MM.1S (cell line): ENCODE data around the gene TRIM25.
A peak's percentile ranks its signal among the peaks of the same experiment; 100 is the strongest.

Experiments used
- DNase-seq: peaks from one replicate; pipeline ENCODE4 v3.0.0-alpha.2; 2015
- H2AFZ ChIP-seq: fragments of 300-600 bp; sonication (generic); 2 replicates; pipeline ENCODE4 v1.6.0; 2016; ENCODE audit warnings: antibody characterized with exemption, low read length
- H3F3A ChIP-seq: fragments of 300-600 bp; sonication (generic); 2 replicates; pipeline ENCODE4 v1.6.1; 2016; ENCODE audit warnings: mild to moderate bottlenecking, antibody characterized with exemption, low read length, moderate library complexity, mixed read lengths; ENCODE audit not compliant: insufficient read depth
- H3K27ac ChIP-seq: fragments of 300-600 bp; sonication (generic); 2 replicates; pipeline ENCODE4 v1.5.1; 2016; ENCODE audit warnings: mild to moderate bottlenecking, low read length
- H3K27me3 ChIP-seq: fragments of 300-600 bp; sonication (generic); replicated peaks from 2 replicates; pipeline ENCODE4 v1.6.0; 2016; ENCODE audit warnings: low read length; ENCODE audit not compliant: insufficient read depth
- H3K36me3 ChIP-seq: fragments of 300-600 bp; sonication (generic); replicated peaks from 2 replicates; pipeline ENCODE4 v1.6.1; 2016; ENCODE audit warnings: mild to moderate bottlenecking, low read length, mixed read lengths; ENCODE audit not compliant: insufficient read depth
- H3K4me1 ChIP-seq: fragments of 300-600 bp; sonication (generic); 2 replicates; pipeline ENCODE4 v1.6.1; 2016; ENCODE audit warnings: low read length, mixed read lengths
- H3K4me2 ChIP-seq: fragments of 300-600 bp; sonication (generic); 2 replicates; pipeline ENCODE4 v1.6.0; 2016; ENCODE audit warnings: low read depth, low read length
- H3K4me3 ChIP-seq: fragments of 300-600 bp; sonication (generic); 2 replicates; pipeline ENCODE4 v1.5.1; 2016; ENCODE audit warnings: low read length, mixed read lengths
- H3K79me2 ChIP-seq: fragments of 300-600 bp; sonication (generic); 2 replicates; pipeline ENCODE4 v1.6.1; 2016; ENCODE audit warnings: mixed run types, low read length, mixed read lengths
- H3K9ac ChIP-seq: fragments of 300-600 bp; sonication (generic); 2 replicates; pipeline ENCODE4 v1.6.1; 2016; ENCODE audit warnings: low read length, mixed read lengths
- H3K9me2 ChIP-seq: fragments of 300-600 bp; sonication (generic); replicated peaks from 2 replicates; pipeline ENCODE4 v1.6.1; 2016; ENCODE audit warnings: mild to moderate bottlenecking, low read length, mixed read lengths; ENCODE audit not compliant: insufficient read depth
- H3K9me3 ChIP-seq: fragments of 300-600 bp; sonication (generic); replicated peaks from 2 replicates; pipeline ENCODE4 v1.6.1; 2016; ENCODE audit warnings: mild to moderate bottlenecking, low read length, mixed read lengths; ENCODE audit not compliant: insufficient read depth
- H4K20me1 ChIP-seq: fragments of 300-600 bp; sonication (generic); 2 replicates; pipeline ENCODE4 v1.6.1; 2016; ENCODE audit warnings: mild to moderate bottlenecking, low read length, moderate library complexity, mixed read lengths; ENCODE audit not compliant: insufficient read depth
- CTCF ChIP-seq: fragments of 300-600 bp; sonication (generic); IDR thresholded peaks from 2 replicates; pipeline ENCODE4 v1.5.1; 2016; ENCODE audit warnings: antibody characterized with exemption, low read length, mixed read lengths
- EZH2 ChIP-seq: fragments of 300-600 bp; sonication (generic); optimal IDR thresholded peaks from 2 replicates; pipeline ENCODE3; 2017; ENCODE audit warnings: low read depth, mild to moderate bottlenecking, antibody characterized with exemption, low read length, mixed read lengths
- EZH2phosphoT487 ChIP-seq: fragments of 300-600 bp; sonication (generic); IDR thresholded peaks from 2 replicates; pipeline ENCODE4 v1.6.1; 2018; ENCODE audit warnings: antibody characterized with exemption, low read length

The TRIM25 gene

DNA sequence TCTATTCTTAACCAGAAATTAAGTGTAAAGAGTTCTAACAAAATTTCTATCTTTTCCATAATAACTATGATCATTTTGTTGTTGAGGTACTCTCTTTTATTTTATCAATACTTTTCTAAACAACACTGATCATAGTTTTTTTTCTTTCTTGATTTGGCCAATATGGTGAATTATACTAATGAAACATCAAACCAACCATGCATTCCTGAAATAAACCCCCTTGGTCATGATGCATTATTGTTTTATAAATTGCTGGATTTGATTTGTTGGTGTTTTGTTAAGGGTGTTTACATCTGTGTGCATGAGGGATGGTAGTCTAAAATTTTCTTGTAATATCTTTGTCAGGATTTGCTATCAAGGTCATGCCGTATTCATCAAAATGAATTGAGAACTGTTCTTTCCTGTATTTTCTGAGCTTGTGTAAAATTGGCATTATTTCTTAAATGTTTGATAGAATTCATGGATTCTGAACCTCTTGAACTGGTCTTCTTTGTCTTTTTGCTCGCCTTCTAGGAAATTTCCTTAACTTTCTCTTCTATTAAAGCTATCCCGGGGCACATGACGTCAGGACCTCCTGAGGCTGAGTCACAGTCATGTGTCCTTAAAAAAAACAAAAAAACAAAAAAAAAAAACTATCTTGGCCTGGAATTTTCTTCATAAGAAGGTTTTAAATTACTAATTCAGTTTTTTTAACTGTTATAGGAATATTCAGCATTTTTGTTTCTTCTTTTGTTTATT is 3.9 kb upstream of the TRIM25 start:
- H3F3A ChIP-seq: no peaks in the 10 kb centered on the region
- H3K9me2 ChIP-seq: no peaks in the 10 kb centered on the region
- H3K4me2 ChIP-seq: no peak overlapping the region
- H3K27ac ChIP-seq: no peak overlapping the region
- no peaks in the 10 kb centered on the region for H4K20me1 ChIP-seq
- H3K27me3 ChIP-seq: no peaks in the 10 kb centered on the region
- H3K4me3 ChIP-seq: no peak overlapping the region
- no peaks in the 10 kb centered on the region for H3K4me1 ChIP-seq
- TF ChIP-seq EZH2 (no peak), EZH2phosphoT487 (no peak), CTCF (no peak)
- H3K36me3 ChIP-seq: no peaks in the 10 kb centered on the region
- H3K79me2 ChIP-seq: peaks cover 16% of the 10 kb centered on the region
- H2AFZ ChIP-seq: no peak overlapping the region
- DNase-seq: no peak
- no peak overlapping the region for H3K9ac ChIP-seq
- no peaks in the 10 kb centered on the region for H3K9me3 ChIP-seq

DNA sequence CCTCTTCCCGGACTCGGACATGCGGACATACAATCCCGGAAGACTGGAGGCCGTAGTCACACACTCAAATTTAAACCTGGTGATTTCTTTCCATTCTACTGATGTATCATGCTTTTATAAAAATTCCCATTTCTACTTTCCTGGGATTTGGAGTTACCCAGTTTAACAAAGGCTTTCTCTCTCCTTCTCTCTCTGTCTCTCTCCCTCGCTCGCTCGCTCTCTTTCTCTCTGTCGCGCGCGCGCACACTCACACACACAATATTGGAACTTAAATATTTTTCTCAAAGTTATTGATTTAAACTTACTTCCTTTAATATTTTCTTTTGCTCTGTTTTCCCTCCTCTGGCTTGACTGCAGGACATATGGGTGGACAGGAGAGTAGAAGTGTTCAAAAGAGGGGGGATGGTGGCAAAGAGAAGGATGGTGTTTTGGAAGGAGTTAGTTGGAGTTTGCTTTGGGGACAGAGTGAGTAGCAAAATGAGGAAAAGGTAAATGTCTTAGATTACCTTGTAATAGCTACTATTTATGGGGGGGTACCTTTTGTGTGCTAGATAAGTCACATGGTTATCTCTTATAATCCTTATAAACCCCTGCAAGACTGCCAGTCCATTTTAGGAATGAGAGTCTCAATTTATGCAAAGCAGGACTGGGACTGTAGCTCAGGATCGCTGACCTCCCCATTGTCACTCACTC is 878 bp upstream of the TRIM25 start:
- peaks cover 5% of the 10 kb centered on the region for H3K4me1 ChIP-seq
- peak overlapping the region; percentile 82; the same call in 1 of the 2 replicates for H3K27ac ChIP-seq
- H3K4me2 ChIP-seq: peak overlapping the region; percentile 79
- H3K27me3 ChIP-seq: no peaks in the 10 kb centered on the region
- H3K4me3 ChIP-seq: peak overlapping the region; percentile 87
- H3F3A ChIP-seq: peaks cover 16% of the 10 kb centered on the region
- peak overlapping the region; percentile 67 for H2AFZ ChIP-seq
- DNase-seq: no peak
- TF ChIP-seq EZH2 (no peak), CTCF (no peak), EZH2phosphoT487 (no peak)
- H3K36me3 ChIP-seq: no peaks in the 10 kb centered on the region
- peak overlapping the region; percentile 89 for H3K9ac ChIP-seq
- peaks cover 10% of the 10 kb centered on the region for H4K20me1 ChIP-seq
- no peaks in the 10 kb centered on the region for H3K9me2 ChIP-seq
- H3K9me3 ChIP-seq: no peaks in the 10 kb centered on the region
- peaks cover 46% of the 10 kb centered on the region for H3K79me2 ChIP-seq

DNA sequence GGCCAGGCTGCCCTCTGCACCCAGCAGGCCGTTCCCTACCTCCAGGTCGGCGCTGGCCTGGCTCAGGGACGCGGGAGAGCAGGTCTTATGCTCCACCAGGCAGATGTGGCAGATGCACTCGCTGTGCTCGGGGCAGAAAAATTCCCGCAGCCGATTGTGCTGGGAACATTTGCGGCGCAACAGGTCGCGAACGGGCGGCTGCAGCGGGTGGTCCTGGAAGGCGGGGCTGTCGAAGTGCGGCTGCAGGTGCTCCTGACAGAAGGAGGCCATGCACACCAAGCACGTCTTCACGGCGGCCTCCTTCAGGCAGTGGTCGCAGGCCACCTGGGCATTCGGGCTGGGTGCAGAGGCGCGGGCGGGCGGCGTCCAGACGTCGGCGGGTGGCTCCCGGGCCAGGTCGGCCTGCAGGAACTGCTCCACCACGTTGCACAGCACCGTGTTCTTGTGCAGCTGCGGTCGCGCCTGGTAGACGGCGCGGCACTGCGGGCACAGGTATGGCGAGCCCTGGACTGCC is 439 bp downstream of the TRIM25 start:
- Histone ChIP-seq H3F3A (peaks cover 27% of the 10 kb centered on the region), H3K9ac (peak overlapping the region; percentile 89), H3K36me3 (no peaks in the 10 kb centered on the region), H3K4me1 (peaks cover 15% of the 10 kb centered on the region), H2AFZ (peak overlapping the region; percentile 41), H3K4me2 (peak overlapping the region; percentile 93), H3K27ac (peak overlapping the region; percentile 82), H4K20me1 (peaks cover 18% of the 10 kb centered on the region), H3K4me3 (peak overlapping the region; percentile 87), H3K9me2 (no peaks in the 10 kb centered on the region), H3K79me2 (peaks cover 59% of the 10 kb centered on the region), H3K27me3 (no peaks in the 10 kb centered on the region), H3K9me3 (no peaks in the 10 kb centered on the region)
- no peak for DNase-seq
- TF ChIP-seq EZH2phosphoT487: no peak
- no peak for TF ChIP-seq CTCF
- TF ChIP-seq EZH2: no peak
